GM23338 (cell line): ENCODE measurements around the gene ATF7. TPM values are rescaled to one million over a fixed set of nuclear protein-coding genes. Genes with fewer than 3 reads are reported as not detected.

Experiments
- ATAC-seq: fragments of 200-7000 bp; cut with Tn5 transposase; 3 replicates; pipeline ENCODE4 v1.9.1; 2020
- DNase-seq: peaks from one replicate; pipeline ENCODE4 v3.0.0-alpha.2; 2015; ENCODE audit warnings: low spot score
- H2AFZ ChIP-seq: fragments of 200-600 bp; sonication (generic); 2 replicates; pipeline ENCODE4 v1.8.0; 2016; ENCODE audit warnings: antibody characterized with exemption, mild to moderate bottlenecking, moderate library complexity
- H3F3A ChIP-seq: fragments of 200-600 bp; sonication (generic); replicated peaks from 2 replicates; pipeline ENCODE4 v1.8.0; 2017; ENCODE audit warnings: antibody characterized with exemption, mixed run types, low read depth
- H3K27ac ChIP-seq: fragments of 200-600 bp; sonication (generic); 2 replicates; pipeline ENCODE4 v1.6.1; 2016; ENCODE audit warnings: low read depth
- H3K27me3 ChIP-seq: fragments of 200-600 bp; sonication (generic); 2 replicates; pipeline ENCODE4 v1.8.0; 2016; ENCODE audit warnings: mild to moderate bottlenecking, mixed run types, moderate library complexity; ENCODE audit not compliant: insufficient read depth
- H3K36me3 ChIP-seq: fragments of 200-600 bp; sonication (generic); 2 replicates; pipeline ENCODE4 v1.8.0; 2016; ENCODE audit warnings: mild to moderate bottlenecking; ENCODE audit not compliant: insufficient read depth
- H3K4me1 ChIP-seq: fragments of 200-600 bp; sonication (generic); 2 replicates; pipeline ENCODE4 v1.8.0; 2016; ENCODE audit warnings: mild to moderate bottlenecking, moderate library complexity; ENCODE audit not compliant: insufficient read depth
- H3K4me2 ChIP-seq: fragments of 200-600 bp; sonication (generic); 2 replicates; pipeline ENCODE4 v1.7.1; 2017; ENCODE audit warnings: mixed run types
- H3K4me3 ChIP-seq: fragments of 200-600 bp; sonication (generic); 2 replicates; pipeline ENCODE4 v1.6.1; 2016; ENCODE audit warnings: mixed run types
- H3K79me2 ChIP-seq: fragments of 200-600 bp; sonication (generic); replicated peaks from 2 replicates; pipeline ENCODE4 v1.8.0; 2017; ENCODE audit warnings: mild to moderate bottlenecking; ENCODE audit not compliant: insufficient read depth
- H3K9me2 ChIP-seq: fragments of 200-600 bp; sonication (generic); 2 replicates; pipeline ENCODE4 v1.8.0; 2017; ENCODE audit not compliant: insufficient read depth
- H4K20me1 ChIP-seq: fragments of 200-600 bp; sonication (generic); replicated peaks from 2 replicates; pipeline ENCODE4 v1.8.0; 2017; ENCODE audit warnings: mild to moderate bottlenecking; ENCODE audit not compliant: insufficient read depth
- H3K27ac Mint-ChIP-seq: 2 replicates; pipeline ENCODE4 v1.8.0; 2020; ENCODE audit warnings: inconsistent platforms, mild to moderate bottlenecking, moderate library complexity, mixed read lengths
- H3K27me3 Mint-ChIP-seq: 3 replicates; pipeline ENCODE4 v1.8.0; 2022; ENCODE audit warnings: low read depth, mild to moderate bottlenecking, moderate library complexity, mixed read lengths, inconsistent platforms; ENCODE audit not compliant: insufficient read depth, poor library complexity
- H3K36me3 Mint-ChIP-seq: 3 replicates; pipeline ENCODE4 v1.8.0; 2021; ENCODE audit warnings: low read depth, mild to moderate bottlenecking, inconsistent platforms, moderate library complexity, mixed read lengths
- H3K4me1 Mint-ChIP-seq: 3 replicates; pipeline ENCODE4 v1.8.0; 2020; ENCODE audit warnings: mild to moderate bottlenecking, inconsistent platforms, mixed read lengths
- H3K4me3 Mint-ChIP-seq: 3 replicates; pipeline ENCODE4 v1.8.0; 2021; ENCODE audit warnings: moderate library complexity, mild to moderate bottlenecking, inconsistent platforms, mixed read lengths
- H3K9me3 Mint-ChIP-seq: 3 replicates; pipeline ENCODE4 v1.8.0; 2020; ENCODE audit warnings: moderate library complexity, mild to moderate bottlenecking, inconsistent platforms, mixed read lengths
- CREB1 ChIP-seq: fragments of 250-450 bp; sonication (Bioruptor Pico); IDR thresholded peaks from 2 replicates; pipeline ENCODE4 v1.5.0; 2020; ENCODE audit warnings: low read depth, mild to moderate bottlenecking, moderate library complexity
- EZH2 ChIP-seq: fragments of 200-600 bp; sonication (generic); IDR thresholded peaks from one replicate; pipeline ENCODE4 v1.8.0; 2017; ENCODE audit warnings: antibody characterized with exemption, mild to moderate bottlenecking, low read depth; ENCODE audit not compliant: unreplicated experiment
- EZH2phosphoT487 ChIP-seq: fragments of 200-600 bp; sonication (generic); IDR thresholded peaks from one replicate; pipeline ENCODE4 v1.8.1; 2018; ENCODE audit warnings: antibody characterized with exemption; ENCODE audit not compliant: unreplicated experiment
- JUNB ChIP-seq: IDR thresholded peaks from one replicate; pipeline ENCODE4 v1.6.1; 2016; ENCODE audit warnings: antibody characterized with exemption; ENCODE audit not compliant: unreplicated experiment
- NANOG ChIP-seq: IDR thresholded peaks from 2 replicates; pipeline ENCODE4 v1.6.1; 2016; ENCODE audit warnings: antibody characterized with exemption, borderline replicate concordance
- POLR2AphosphoS5 ChIP-seq: IDR thresholded peaks from 2 replicates; pipeline ENCODE4 v1.6.1; 2016; ENCODE audit warnings: antibody characterized with exemption, low read depth
- STAT1 ChIP-seq: IDR thresholded peaks from one replicate; pipeline ENCODE4 v1.6.1; 2016; ENCODE audit warnings: antibody characterized with exemption; ENCODE audit not compliant: unreplicated experiment
- ZNF114 ChIP-seq: fragments of 250-450 bp; sonication (Bioruptor Pico); IDR thresholded peaks from 2 replicates; pipeline ENCODE4 v1.5.0; 2020; ENCODE audit warnings: mild to moderate bottlenecking, moderate library complexity
- ZNF331 ChIP-seq: fragments of 250-450 bp; sonication (Bioruptor Pico); IDR thresholded peaks from 2 replicates; pipeline ENCODE4 v1.5.0; 2020; ENCODE audit warnings: low read depth, mild to moderate bottlenecking, moderate library complexity
- polyA plus RNA-seq: library from polyadenylated mRNA; unstranded; fragments of >200 nt; fragmentation: Nextera tagmentation; extraction: Ambion mirVana; gene quantifications from 2 replicates; pipeline ENCODE4 v1.2.1, GENCODE V29; 2016
- total RNA-seq: library from RNA; depleted of rRNA; stranded (reverse); fragments of >200 nt; shearing (Covaris generic); gene quantifications from 2 replicates; pipeline ENCODE4 v1.2.3, GENCODE V29; 2014
- TF ChIP-seq, protein P1 (sequence below): IDR thresholded peaks from one replicate; pipeline ENCODE4 v1.6.1; 2018; ENCODE audit warnings: antibody characterized with exemption; ENCODE audit not compliant: unreplicated experiment
- TF ChIP-seq, protein P2 (sequence below): fragments of 250-450 bp; sonication (Bioruptor Pico); IDR thresholded peaks from 2 replicates; pipeline ENCODE4 v1.5.0; 2020; ENCODE audit warnings: mild to moderate bottlenecking, moderate library complexity
- TF ChIP-seq, protein P3 (sequence below): IDR thresholded peaks from 2 replicates; pipeline ENCODE4 v1.6.1; 2016; ENCODE audit warnings: antibody characterized with exemption
- TF ChIP-seq, protein P4 (sequence below), 2 experiments: fragments of 200-600 bp in 1 of 2; sonication (generic) in 1 of 2; conservative IDR thresholded peaks; 2 replicates each; pipeline versions ENCODE4 v1.5.1 to v1.6.1; 2016 to 2017; ENCODE audit warnings: antibody characterized with exemption in 2 of 2, low read depth in 2 of 2, mild to moderate bottlenecking in 2 of 2, moderate library complexity in 1 of 2

ATF7 gene
- total and polyA plus RNA-seq, 2 experiments from 2014 or later, result 13.9 to 16.3 TPM

DNA sequence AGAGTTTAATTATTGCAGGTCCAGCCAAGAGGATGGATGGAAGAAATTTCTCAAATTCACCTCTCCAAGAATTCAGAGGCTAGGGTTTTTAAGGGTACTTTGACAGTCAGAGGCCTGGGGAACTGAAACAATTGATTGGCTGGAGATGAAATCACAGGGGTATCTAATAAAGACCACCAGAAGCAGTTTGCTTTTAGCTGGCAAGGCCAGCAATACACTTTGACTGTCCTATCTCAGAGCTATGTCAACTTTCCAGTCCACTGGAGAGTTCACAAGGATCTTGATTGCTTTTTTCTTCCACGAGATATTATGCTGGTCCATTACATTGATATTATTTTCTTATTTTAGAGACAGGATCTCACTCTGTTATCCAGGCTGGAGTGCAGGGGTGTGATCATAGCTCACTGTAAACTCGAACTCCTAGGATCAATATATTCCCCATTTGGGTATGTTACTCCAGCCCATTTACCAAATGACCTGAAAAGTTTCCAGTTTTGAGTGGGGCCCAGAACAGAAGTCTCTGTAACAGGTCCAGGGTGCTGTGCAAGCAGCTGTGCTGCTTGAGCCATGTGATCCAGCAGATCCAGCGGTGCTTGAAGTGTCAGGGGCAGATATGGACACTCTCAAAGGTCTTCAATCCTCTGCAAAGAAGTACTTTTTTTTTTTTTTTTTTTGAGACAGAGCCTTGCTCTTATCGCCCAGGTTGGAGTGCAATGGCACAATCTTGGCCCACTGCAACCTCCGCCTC lies 17.2 kb upstream of the ATF7 start:
- DNase-seq (no peak), ATAC-seq (no peak)
- TF ChIP-seq POLR2AphosphoS5 (no peak), EZH2phosphoT487 (no peak), JUNB (no peak), ZNF331 (CRISPR knock-in tag) (no peak), NANOG (no peak), CREB1 (no peak), STAT1 (no peak), EZH2 (no peak), ZNF114 (CRISPR knock-in tag) (no peak)
- TF ChIP-seq, protein P1, sequence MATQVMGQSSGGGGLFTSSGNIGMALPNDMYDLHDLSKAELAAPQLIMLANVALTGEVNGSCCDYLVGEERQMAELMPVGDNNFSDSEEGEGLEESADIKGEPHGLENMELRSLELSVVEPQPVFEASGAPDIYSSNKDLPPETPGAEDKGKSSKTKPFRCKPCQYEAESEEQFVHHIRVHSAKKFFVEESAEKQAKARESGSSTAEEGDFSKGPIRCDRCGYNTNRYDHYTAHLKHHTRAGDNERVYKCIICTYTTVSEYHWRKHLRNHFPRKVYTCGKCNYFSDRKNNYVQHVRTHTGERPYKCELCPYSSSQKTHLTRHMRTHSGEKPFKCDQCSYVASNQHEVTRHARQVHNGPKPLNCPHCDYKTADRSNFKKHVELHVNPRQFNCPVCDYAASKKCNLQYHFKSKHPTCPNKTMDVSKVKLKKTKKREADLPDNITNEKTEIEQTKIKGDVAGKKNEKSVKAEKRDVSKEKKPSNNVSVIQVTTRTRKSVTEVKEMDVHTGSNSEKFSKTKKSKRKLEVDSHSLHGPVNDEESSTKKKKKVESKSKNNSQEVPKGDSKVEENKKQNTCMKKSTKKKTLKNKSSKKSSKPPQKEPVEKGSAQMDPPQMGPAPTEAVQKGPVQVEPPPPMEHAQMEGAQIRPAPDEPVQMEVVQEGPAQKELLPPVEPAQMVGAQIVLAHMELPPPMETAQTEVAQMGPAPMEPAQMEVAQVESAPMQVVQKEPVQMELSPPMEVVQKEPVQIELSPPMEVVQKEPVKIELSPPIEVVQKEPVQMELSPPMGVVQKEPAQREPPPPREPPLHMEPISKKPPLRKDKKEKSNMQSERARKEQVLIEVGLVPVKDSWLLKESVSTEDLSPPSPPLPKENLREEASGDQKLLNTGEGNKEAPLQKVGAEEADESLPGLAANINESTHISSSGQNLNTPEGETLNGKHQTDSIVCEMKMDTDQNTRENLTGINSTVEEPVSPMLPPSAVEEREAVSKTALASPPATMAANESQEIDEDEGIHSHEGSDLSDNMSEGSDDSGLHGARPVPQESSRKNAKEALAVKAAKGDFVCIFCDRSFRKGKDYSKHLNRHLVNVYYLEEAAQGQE, result no peak
- TF ChIP-seq, protein P2, sequence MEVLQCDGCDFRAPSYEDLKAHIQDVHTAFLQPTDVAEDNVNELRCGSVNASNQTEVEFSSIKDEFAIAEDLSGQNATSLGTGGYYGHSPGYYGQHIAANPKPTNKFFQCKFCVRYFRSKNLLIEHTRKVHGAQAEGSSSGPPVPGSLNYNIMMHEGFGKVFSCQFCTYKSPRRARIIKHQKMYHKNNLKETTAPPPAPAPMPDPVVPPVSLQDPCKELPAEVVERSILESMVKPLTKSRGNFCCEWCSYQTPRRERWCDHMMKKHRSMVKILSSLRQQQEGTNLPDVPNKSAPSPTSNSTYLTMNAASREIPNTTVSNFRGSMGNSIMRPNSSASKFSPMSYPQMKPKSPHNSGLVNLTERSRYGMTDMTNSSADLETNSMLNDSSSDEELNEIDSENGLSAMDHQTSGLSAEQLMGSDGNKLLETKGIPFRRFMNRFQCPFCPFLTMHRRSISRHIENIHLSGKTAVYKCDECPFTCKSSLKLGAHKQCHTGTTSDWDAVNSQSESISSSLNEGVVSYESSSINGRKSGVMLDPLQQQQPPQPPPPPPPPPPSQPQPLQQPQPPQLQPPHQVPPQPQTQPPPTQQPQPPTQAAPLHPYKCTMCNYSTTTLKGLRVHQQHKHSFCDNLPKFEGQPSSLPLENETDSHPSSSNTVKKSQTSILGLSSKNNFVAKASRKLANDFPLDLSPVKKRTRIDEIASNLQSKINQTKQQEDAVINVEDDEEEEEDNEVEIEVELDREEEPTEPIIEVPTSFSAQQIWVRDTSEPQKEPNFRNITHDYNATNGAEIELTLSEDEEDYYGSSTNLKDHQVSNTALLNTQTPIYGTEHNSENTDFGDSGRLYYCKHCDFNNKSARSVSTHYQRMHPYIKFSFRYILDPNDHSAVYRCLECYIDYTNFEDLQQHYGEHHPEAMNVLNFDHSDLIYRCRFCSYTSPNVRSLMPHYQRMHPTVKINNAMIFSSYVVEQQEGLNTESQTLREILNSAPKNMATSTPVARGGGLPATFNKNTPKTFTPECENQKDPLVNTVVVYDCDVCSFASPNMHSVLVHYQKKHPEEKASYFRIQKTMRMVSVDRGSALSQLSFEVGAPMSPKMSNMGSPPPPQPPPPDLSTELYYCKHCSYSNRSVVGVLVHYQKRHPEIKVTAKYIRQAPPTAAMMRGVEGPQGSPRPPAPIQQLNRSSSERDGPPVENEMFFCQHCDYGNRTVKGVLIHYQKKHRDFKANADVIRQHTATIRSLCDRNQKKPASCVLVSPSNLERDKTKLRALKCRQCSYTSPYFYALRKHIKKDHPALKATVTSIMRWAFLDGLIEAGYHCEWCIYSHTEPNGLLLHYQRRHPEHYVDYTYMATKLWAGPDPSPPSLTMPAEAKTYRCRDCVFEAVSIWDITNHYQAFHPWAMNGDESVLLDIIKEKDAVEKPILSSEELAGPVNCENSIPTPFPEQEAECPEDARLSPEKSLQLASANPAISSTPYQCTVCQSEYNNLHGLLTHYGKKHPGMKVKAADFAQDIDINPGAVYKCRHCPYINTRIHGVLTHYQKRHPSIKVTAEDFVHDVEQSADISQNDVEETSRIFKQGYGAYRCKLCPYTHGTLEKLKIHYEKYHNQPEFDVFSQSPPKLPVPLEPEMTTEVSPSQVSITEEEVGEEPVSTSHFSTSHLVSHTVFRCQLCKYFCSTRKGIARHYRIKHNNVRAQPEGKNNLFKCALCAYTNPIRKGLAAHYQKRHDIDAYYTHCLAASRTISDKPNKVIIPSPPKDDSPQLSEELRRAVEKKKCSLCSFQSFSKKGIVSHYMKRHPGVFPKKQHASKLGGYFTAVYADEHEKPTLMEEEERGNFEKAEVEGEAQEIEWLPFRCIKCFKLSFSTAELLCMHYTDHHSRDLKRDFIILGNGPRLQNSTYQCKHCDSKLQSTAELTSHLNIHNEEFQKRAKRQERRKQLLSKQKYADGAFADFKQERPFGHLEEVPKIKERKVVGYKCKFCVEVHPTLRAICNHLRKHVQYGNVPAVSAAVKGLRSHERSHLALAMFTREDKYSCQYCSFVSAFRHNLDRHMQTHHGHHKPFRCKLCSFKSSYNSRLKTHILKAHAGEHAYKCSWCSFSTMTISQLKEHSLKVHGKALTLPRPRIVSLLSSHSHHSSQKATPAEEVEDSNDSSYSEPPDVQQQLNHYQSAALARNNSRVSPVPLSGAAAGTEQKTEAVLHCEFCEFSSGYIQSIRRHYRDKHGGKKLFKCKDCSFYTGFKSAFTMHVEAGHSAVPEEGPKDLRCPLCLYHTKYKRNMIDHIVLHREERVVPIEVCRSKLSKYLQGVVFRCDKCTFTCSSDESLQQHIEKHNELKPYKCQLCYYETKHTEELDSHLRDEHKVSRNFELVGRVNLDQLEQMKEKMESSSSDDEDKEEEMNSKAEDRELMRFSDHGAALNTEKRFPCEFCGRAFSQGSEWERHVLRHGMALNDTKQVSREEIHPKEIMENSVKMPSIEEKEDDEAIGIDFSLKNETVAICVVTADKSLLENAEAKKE (CRISPR knock-in tag), result no peak
- TF ChIP-seq, protein P3, sequence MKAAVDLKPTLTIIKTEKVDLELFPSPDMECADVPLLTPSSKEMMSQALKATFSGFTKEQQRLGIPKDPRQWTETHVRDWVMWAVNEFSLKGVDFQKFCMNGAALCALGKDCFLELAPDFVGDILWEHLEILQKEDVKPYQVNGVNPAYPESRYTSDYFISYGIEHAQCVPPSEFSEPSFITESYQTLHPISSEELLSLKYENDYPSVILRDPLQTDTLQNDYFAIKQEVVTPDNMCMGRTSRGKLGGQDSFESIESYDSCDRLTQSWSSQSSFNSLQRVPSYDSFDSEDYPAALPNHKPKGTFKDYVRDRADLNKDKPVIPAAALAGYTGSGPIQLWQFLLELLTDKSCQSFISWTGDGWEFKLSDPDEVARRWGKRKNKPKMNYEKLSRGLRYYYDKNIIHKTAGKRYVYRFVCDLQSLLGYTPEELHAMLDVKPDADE, result no peak
- TF ChIP-seq, protein P4, sequence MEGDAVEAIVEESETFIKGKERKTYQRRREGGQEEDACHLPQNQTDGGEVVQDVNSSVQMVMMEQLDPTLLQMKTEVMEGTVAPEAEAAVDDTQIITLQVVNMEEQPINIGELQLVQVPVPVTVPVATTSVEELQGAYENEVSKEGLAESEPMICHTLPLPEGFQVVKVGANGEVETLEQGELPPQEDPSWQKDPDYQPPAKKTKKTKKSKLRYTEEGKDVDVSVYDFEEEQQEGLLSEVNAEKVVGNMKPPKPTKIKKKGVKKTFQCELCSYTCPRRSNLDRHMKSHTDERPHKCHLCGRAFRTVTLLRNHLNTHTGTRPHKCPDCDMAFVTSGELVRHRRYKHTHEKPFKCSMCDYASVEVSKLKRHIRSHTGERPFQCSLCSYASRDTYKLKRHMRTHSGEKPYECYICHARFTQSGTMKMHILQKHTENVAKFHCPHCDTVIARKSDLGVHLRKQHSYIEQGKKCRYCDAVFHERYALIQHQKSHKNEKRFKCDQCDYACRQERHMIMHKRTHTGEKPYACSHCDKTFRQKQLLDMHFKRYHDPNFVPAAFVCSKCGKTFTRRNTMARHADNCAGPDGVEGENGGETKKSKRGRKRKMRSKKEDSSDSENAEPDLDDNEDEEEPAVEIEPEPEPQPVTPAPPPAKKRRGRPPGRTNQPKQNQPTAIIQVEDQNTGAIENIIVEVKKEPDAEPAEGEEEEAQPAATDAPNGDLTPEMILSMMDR (conservative IDR thresholded peaks at IDR 0.05; ENCODE audit: low read depth in 2 of 2), result no peak
- no peak overlapping the region for H2AFZ ChIP-seq
- Mint-ChIP-seq H3K27ac (no peak overlapping the region), H3K4me3 (no peak overlapping the region), H3K4me1 (no peaks in the 10 kb centered on the region), H3K27me3 (no peaks in the 10 kb centered on the region), H3K9me3 (no peaks in the 10 kb centered on the region), H3K36me3 (no peaks in the 10 kb centered on the region)
- no peaks in the 10 kb centered on the region for H3K4me1 ChIP-seq
- no peaks in the 10 kb centered on the region for H3K9me2 ChIP-seq
- H3K27ac ChIP-seq, result no peak overlapping the region
- H3K4me2 ChIP-seq, result no peak overlapping the region
- H4K20me1 ChIP-seq, result no peaks in the 10 kb centered on the region
- H3K79me2 ChIP-seq, result no peaks in the 10 kb centered on the region
- H3K27me3 ChIP-seq, result no peaks in the 10 kb centered on the region
- no peaks in the 10 kb centered on the region for H3K36me3 ChIP-seq
- no peak overlapping the region for H3K4me3 ChIP-seq
- no peaks in the 10 kb centered on the region for H3F3A ChIP-seq
